D721Med (cell line): ENCODE results near the gene ABCF3.

Source experiments
- DNase-seq: peaks from one replicate; pipeline ENCODE4 v3.0.0; 2011; ENCODE audit warnings: low spot score; ENCODE audit not compliant: insufficient read length
- FAIRE-seq: peaks from 2 replicates; lab custom pipeline; 2011; peaks lifted over from hg19 to GRCh38; lab: Jason Lieb, UNC
- CTCF ChIP-seq: IDR thresholded peaks from 2 replicates; pipeline ENCODE4 v1.5.1; 2012; ENCODE audit warnings: mild to moderate bottlenecking, control low read depth; ENCODE audit not compliant: insufficient read depth; ENCODE audit errors: missing control alignments

Gene ABCF3

DNA sequence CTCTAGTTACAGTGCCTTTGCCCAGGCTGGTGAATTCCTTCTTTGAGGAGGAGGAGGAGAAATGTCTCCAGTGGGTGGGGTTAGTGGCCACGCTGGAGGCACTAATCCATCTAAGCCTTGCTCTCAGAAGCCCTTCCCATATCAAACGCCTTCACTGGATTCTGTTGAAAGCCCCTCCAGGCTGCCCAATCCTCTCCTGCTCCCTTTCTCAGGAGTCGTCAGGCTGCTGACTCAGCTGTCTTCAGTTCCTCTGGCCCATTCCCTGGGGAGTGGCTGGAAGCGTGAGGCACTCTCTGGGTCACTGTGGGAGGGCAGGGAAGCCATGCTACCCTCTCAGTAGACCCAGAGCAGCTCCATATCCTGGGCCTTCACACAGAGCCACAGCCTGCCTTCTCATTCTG is 8.7 kb upstream of the ABCF3 start:
- FAIRE-seq (no peak), DNase-seq (peak; percentile 74)
- no peak for TF ChIP-seq CTCF

GRCh38 chr3:184177767-184178306 is 8.2 kb upstream of the ABCF3 start:
- TF ChIP-seq CTCF, result no peak
- DNase-seq (no peak), FAIRE-seq (no peak)

- TF ChIP-seq CTCF, result no peak
- DNase-seq (no peak), FAIRE-seq (no peak)
Observed at GRCh38 chr3:184178521-184179138, 7.4 kb upstream of the ABCF3 start.

DNA sequence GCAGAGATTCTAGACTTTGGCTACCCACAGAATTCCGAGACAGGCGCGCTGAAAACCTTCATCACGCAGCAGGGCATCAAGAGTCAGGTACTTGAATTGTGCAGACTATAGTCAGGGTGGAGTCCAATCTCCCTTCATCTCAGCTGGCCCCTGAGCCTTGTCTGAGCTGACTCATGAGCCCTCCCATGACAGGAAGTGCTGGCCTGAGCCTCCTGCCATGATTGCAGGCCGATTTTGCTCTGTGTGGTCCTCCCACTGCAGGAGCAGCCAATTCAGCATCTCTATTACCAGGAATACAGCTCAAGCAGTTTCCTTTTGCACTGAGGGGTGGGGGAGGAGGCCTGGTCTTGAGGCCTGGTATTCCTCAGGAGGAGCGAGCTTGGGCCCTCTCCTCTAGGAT is 5.8 kb upstream of the ABCF3 start:
- FAIRE-seq (no peak), DNase-seq (no peak)
- no peak for TF ChIP-seq CTCF

DNA sequence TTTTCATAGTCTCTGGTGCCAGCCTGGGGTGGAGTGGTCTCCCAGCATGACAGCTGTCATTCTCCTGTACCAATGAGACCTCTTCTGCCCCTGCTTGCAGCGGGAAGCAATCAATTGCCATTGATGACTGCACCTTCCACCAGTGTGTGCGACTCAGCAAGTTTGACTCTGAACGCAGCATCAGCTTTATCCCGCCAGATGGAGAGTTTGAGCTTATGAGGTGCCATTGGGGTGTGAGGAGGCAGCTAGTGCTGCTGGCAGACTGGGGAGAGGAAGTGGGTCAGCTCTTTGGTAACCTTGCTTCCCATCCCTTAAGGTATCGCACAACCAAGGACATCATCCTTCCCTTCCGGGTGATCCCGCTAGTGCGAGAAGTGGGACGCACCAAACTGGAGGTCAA is 4.4 kb upstream of the ABCF3 start:
- FAIRE-seq (no peak), DNase-seq (no peak)
- no peak for TF ChIP-seq CTCF

DNA sequence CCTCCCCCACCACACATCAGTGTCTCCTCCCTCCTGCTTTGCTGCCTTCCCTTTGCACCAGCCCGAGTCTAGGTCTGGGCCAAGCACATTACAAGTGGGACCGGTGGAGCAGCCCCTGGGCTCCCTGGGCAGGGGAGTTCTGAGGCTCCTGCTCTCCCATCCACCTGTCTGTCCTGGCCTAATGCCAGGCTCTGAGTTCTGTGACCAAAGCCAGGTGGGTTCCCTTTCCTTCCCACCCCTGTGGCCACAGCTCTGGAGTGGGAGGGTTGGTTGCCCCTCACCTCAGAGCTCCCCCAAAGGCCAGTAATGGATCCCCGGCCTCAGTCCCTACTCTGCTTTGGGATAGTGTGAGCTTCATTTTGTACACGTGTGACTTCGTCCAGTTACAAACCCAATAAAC is 2.3 kb upstream of the ABCF3 start:
- FAIRE-seq (no peak), DNase-seq (no peak)
- TF ChIP-seq CTCF, result no peak

DNA sequence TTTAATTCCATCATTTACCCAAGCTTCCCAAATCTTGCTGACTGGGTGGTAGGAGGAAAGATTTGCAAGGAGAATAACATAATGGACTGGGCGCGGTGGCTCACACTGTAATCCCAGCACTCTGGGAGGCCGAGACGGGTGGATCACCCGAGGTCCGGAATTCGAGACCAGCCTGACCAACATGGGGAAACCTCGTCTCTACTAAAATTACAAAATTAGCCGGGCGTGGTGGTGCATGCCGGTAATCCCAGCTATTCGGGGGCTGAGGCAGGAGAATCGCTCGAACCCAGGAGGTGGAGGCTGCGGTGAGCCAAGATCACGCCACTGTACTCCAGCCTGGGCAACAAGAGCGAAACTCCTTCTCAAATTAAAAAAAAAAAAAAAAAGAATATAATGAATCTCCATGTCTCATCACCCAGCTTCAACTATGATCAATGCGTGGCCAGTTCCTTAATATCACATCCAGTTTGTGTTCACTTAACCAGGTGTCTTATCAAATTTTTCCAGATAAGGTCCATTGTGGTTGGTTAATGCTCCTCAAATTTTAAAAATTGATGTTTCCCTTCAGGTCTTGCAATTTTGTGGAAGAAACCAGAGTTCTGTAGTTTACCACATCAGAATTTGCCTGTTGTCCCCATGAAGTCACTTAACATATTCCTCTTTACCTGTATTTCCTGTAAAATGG is 1.3 kb upstream of the ABCF3 start:
- no peak for TF ChIP-seq CTCF
- no peak for DNase-seq
- FAIRE-seq, result no peak
